Mammary epithelial cell (primary cell): Measurements from ENCODE around the gene DTWD1.

ENCODE experiments used
- EZH2 ChIP-seq: IDR thresholded peaks from 2 replicates; pipeline ENCODE4 v1.6.1; 2012; ENCODE audit warnings: low read length, inconsistent platforms, borderline replicate concordance
- TF ChIP-seq, protein P1 (sequence below), 2 donors: IDR thresholded peaks in 1 of 2; conservative IDR thresholded peaks in 1 of 2; 2 replicates each; pipeline ENCODE4 v1.5.1; 2011 to 2012; ENCODE audit warnings: inconsistent platforms in 2 of 2, low read length in 2 of 2, mild to moderate bottlenecking in 2 of 2, control low read depth in 1 of 2, low read depth in 1 of 2; ENCODE audit not compliant: insufficient read depth in 1 of 2; ENCODE audit errors: extremely low read depth in 1 of 2

DNA sequence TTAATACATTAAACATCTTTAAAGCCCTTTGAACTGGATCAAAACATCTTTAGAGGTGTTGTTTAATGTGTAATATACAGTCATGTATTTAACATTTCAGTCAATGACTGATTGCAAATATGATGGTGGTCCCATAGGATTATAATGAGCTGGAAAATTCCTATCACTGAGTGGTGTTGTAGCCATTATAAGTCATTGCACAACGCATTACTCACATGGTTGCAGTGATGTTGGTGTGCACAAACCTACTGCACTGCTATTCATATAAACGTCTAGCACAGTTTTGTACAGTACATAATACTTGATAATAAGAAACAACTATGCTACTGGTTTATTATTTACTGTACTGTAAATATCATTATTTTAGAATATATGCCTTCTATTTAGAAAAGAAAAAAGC is 75.6 kb downstream of the DTWD1 start:
- no peak for TF ChIP-seq EZH2
- TF ChIP-seq, protein P1, sequence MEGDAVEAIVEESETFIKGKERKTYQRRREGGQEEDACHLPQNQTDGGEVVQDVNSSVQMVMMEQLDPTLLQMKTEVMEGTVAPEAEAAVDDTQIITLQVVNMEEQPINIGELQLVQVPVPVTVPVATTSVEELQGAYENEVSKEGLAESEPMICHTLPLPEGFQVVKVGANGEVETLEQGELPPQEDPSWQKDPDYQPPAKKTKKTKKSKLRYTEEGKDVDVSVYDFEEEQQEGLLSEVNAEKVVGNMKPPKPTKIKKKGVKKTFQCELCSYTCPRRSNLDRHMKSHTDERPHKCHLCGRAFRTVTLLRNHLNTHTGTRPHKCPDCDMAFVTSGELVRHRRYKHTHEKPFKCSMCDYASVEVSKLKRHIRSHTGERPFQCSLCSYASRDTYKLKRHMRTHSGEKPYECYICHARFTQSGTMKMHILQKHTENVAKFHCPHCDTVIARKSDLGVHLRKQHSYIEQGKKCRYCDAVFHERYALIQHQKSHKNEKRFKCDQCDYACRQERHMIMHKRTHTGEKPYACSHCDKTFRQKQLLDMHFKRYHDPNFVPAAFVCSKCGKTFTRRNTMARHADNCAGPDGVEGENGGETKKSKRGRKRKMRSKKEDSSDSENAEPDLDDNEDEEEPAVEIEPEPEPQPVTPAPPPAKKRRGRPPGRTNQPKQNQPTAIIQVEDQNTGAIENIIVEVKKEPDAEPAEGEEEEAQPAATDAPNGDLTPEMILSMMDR (conservative IDR thresholded peaks at IDR 0.05 in 1 of 2, IDR thresholded peaks at IDR 0.05 in 1 of 2; ENCODE audit: extremely low read depth in 1 of 2, insufficient read depth in 1 of 2, low read depth in 1 of 2, low read length in 2 of 2) = no peak
